NB4 (cell line): Measurements from ENCODE around the gene ZPR1.

Source experiments
- CTCF ChIP-seq: IDR thresholded peaks from one replicate; pipeline ENCODE4 v1.5.1; 2012; ENCODE audit warnings: low read depth, low read length
- MAX ChIP-seq: IDR thresholded peaks from 2 replicates; pipeline ENCODE4 v1.6.1; 2011; ENCODE audit warnings: low read depth, low read length
- POLR2A ChIP-seq: IDR thresholded peaks from 2 replicates; pipeline ENCODE4 v1.6.1; 2011; ENCODE audit warnings: mild to moderate bottlenecking; ENCODE audit not compliant: insufficient read length; ENCODE audit errors: extremely low read depth

- TF ChIP-seq POLR2A = no peak
- TF ChIP-seq CTCF = no peak
- peak; percentile 57; the same call in 1 of the 2 replicates for TF ChIP-seq MAX
These were observed 14.4 kb downstream of the ZPR1 start for GRCh38 chr11:116773203-116774097.
